Measurements from ENCODE around the gene PAXIP1.

DNA sequence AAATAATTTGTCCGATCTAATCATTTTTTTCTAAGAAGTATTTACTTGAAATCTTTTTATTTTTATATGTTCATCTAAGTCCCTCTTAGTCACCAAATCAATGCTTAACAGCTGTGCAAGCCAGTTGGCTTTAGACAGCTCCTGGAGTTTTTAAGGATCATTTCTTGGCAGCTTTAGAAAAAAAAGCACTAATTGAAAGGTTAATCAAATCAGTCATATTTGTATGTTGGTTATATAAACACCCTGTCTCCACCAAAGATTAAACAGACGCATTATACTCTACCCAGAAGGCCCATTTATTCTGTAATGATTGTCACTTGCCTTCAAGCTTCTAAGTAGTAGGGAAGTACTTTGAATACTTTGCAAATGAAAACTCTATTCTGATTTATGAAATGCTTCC, 60.2 kb downstream of the PAXIP1 start:
- TF ChIP-seq POLR2AphosphoS5 (IDR thresholded peaks at IDR 0.05; ENCODE audit: low read depth, low read length), result no peak
- TF ChIP-seq SIN3A (IDR thresholded peaks at IDR 0.05; ENCODE audit: borderline replicate concordance, insufficient read depth, low read length), result no peak
- no peak for TF ChIP-seq TAF1 (IDR thresholded peaks at IDR 0.05; ENCODE audit: borderline replicate concordance, insufficient read depth, low read length)
- TF ChIP-seq, protein P1, sequence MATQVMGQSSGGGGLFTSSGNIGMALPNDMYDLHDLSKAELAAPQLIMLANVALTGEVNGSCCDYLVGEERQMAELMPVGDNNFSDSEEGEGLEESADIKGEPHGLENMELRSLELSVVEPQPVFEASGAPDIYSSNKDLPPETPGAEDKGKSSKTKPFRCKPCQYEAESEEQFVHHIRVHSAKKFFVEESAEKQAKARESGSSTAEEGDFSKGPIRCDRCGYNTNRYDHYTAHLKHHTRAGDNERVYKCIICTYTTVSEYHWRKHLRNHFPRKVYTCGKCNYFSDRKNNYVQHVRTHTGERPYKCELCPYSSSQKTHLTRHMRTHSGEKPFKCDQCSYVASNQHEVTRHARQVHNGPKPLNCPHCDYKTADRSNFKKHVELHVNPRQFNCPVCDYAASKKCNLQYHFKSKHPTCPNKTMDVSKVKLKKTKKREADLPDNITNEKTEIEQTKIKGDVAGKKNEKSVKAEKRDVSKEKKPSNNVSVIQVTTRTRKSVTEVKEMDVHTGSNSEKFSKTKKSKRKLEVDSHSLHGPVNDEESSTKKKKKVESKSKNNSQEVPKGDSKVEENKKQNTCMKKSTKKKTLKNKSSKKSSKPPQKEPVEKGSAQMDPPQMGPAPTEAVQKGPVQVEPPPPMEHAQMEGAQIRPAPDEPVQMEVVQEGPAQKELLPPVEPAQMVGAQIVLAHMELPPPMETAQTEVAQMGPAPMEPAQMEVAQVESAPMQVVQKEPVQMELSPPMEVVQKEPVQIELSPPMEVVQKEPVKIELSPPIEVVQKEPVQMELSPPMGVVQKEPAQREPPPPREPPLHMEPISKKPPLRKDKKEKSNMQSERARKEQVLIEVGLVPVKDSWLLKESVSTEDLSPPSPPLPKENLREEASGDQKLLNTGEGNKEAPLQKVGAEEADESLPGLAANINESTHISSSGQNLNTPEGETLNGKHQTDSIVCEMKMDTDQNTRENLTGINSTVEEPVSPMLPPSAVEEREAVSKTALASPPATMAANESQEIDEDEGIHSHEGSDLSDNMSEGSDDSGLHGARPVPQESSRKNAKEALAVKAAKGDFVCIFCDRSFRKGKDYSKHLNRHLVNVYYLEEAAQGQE (IDR thresholded peaks at IDR 0.05; ENCODE audit: insufficient read depth in 1 of 2, low read depth in 2 of 2, low read length in 2 of 2), result no peak

Data from PFSK-1 (cell line).